Tibial artery (tissue), 4 donors: ENCODE measurements around the gene PARP9.

ENCODE experiments used
- DNase-seq, 2 donors: peaks; one replicate each; pipeline ENCODE4 v3.0.0-alpha.2; 2019
- H3K27ac ChIP-seq, 2 donors: fragments of 200-600 bp; sonication (generic) in 1 of 2; 1 replicate in 1 of 2; 2 replicates in 1 of 2; pipeline ENCODE4 v1.5.1; 2018 to 2019; ENCODE audit warnings: mild to moderate bottlenecking in 1 of 2
- H3K27me3 ChIP-seq, 2 donors: fragments of 200-600 bp; sonication (generic) in 1 of 2; one replicate each; pipeline versions ENCODE4 v1.5.1 to v1.6.0; 2016 to 2019
- H3K36me3 ChIP-seq, 3 donors: fragments of 200-600 bp; sonication (generic) in 2 of 3; one replicate each; pipeline ENCODE4 v1.5.1; 2016 to 2019; ENCODE audit warnings: mild to moderate bottlenecking in 2 of 3
- H3K4me1 ChIP-seq, 4 donors: fragments of 200-600 bp; sonication (generic) in 2 of 4; 1 replicate in 3 of 4; 2 replicates in 1 of 4; pipeline ENCODE4 v1.5.1; 2016 to 2019
- H3K4me3 ChIP-seq, 2 donors: fragments of 200-600 bp; sonication (generic) in 1 of 2; 1 replicate in 1 of 2; 2 replicates in 1 of 2; pipeline ENCODE4 v1.5.1; 2018 to 2019; ENCODE audit warnings: mild to moderate bottlenecking in 2 of 2
- H3K9me3 ChIP-seq, 3 donors: fragments of 200-600 bp; sonication (generic) in 1 of 3; one replicate each; pipeline ENCODE4 v1.5.1; 2016 to 2019
- CTCF ChIP-seq, 2 experiments: fragments of 200-600 bp in 1 of 2; fragments of 450-650 bp in 1 of 2; IDR thresholded peaks; one replicate each; pipeline ENCODE4 v1.5.1; 2017 to 2019; ENCODE audit warnings: antibody characterized with exemption in 2 of 2, mild to moderate bottlenecking in 1 of 2, moderate library complexity in 1 of 2
- intact Hi-C: fragments of 100-400 bp; cut with DNase I; formaldehyde crosslinking; loops from one replicate; pipeline ENCODE4 v1.15.0; 2023; ENCODE audit warnings: low total_unique reads

Gene PARP9

GRCh38 chr3:122603056-122603455 is 39.0 kb upstream of the PARP9 start:
- Histone ChIP-seq H3K4me1 (no peaks in the 10 kb centered on the region), H3K36me3 (no peaks in the 10 kb centered on the region), H3K27ac (no peak overlapping the region), H3K4me3 (no peak overlapping the region), H3K27me3 (no peaks in the 10 kb centered on the region), H3K9me3 (no peaks in the 10 kb centered on the region)
- intact Hi-C loops, result no loop called here
- no peak for TF ChIP-seq CTCF (IDR thresholded peaks at IDR 0.05)
- no peak for DNase-seq

- Histone ChIP-seq H3K36me3 (no peaks in the 10 kb centered on the region), H3K27ac (no peak overlapping the region), H3K27me3 (no peaks in the 10 kb centered on the region), H3K4me3 (no peak overlapping the region), H3K9me3 (no peaks in the 10 kb centered on the region), H3K4me1 (no peaks in the 10 kb centered on the region)
- intact Hi-C loops, result no loop called here
- DNase-seq, result no peak
- TF ChIP-seq CTCF (IDR thresholded peaks at IDR 0.05), result no peak
Measured at GRCh38 chr3:122602011-122602710, 38.1 kb upstream of the PARP9 start.

- H3K9me3 ChIP-seq, result no peaks in the 10 kb centered on the region
- H3K4me1 ChIP-seq, result no peaks in the 10 kb centered on the region
- no peak for DNase-seq
- no peak overlapping the region for H3K27ac ChIP-seq
- intact Hi-C loops, result no loop called here
- H3K36me3 ChIP-seq, result no peaks in the 10 kb centered on the region
- TF ChIP-seq CTCF (IDR thresholded peaks at IDR 0.05), result no peak
- no peak overlapping the region for H3K4me3 ChIP-seq
- H3K27me3 ChIP-seq, result no peaks in the 10 kb centered on the region
Measured at GRCh38 chr3:122598556-122598955, 34.5 kb upstream of the PARP9 start.

- intact Hi-C loops, result no loop called here
- Histone ChIP-seq H3K9me3 (no peaks in the 10 kb centered on the region), H3K36me3 (no peaks in the 10 kb centered on the region), H3K4me1 (no peaks in the 10 kb centered on the region), H3K27me3 (no peaks in the 10 kb centered on the region), H3K27ac (no peak overlapping the region), H3K4me3 (no peak overlapping the region)
- no peak for TF ChIP-seq CTCF (IDR thresholded peaks at IDR 0.05)
- DNase-seq, result no peak
Measured at GRCh38 chr3:122598151-122598550, 34.1 kb upstream of the PARP9 start.

GRCh38 chr3:122594025-122594424 is 29.9 kb upstream of the PARP9 start:
- intact Hi-C loops, result no loop called here
- DNase-seq, result no peak
- Histone ChIP-seq H3K36me3 (no peaks in the 10 kb centered on the region), H3K4me3 (no peak overlapping the region), H3K9me3 (no peaks in the 10 kb centered on the region), H3K27me3 (no peaks in the 10 kb centered on the region), H3K4me1 (no peaks in the 10 kb centered on the region), H3K27ac (no peak overlapping the region)
- TF ChIP-seq CTCF (IDR thresholded peaks at IDR 0.05), result no peak

- Histone ChIP-seq H3K9me3 (no peaks in the 10 kb centered on the region), H3K27me3 (no peaks in the 10 kb centered on the region), H3K4me3 (no peak overlapping the region), H3K4me1 (no peaks in the 10 kb centered on the region), H3K27ac (no peak overlapping the region), H3K36me3 (no peaks in the 10 kb centered on the region)
- TF ChIP-seq CTCF (IDR thresholded peaks at IDR 0.05), result no peak
- DNase-seq, result no peak
- intact Hi-C loops, result no loop called here
Measured at GRCh38 chr3:122590610-122591009, 26.5 kb upstream of the PARP9 start.
